NCI-H128 (cell line): ENCODE results near the gene RTP5.

Source experiments
- DNase-seq: peaks from one replicate; lab custom pipeline; 2025; ENCODE audit not compliant: unreplicated experiment; lab: John Stamatoyannopoulos, UW

RTP5 gene

DNA sequence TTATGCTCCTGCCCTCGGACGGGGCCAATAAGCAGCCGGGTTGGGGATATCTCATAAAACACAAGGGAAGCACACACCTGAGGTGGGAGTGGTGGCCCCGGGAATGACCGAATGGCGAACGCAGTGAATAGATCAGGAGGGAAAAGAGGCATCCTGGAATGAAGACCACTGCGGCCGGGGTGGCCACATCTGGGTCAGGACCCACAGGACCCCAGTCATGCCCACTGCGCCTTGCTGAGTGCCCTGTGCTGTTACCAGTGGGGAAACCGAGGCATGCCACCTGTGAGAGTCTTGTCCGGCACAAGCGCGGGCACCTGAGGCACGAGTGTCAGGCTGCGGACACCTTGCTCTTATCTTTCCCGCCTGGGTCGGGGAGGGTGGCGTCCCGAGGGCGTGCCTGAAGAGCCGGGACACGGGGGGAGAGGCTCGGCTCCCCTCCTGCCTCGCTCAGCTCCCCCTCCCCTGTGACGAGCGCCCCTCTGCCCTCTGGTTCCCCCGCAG lies 12.4 kb upstream of the RTP5 start:
- no peak for DNase-seq

DNA sequence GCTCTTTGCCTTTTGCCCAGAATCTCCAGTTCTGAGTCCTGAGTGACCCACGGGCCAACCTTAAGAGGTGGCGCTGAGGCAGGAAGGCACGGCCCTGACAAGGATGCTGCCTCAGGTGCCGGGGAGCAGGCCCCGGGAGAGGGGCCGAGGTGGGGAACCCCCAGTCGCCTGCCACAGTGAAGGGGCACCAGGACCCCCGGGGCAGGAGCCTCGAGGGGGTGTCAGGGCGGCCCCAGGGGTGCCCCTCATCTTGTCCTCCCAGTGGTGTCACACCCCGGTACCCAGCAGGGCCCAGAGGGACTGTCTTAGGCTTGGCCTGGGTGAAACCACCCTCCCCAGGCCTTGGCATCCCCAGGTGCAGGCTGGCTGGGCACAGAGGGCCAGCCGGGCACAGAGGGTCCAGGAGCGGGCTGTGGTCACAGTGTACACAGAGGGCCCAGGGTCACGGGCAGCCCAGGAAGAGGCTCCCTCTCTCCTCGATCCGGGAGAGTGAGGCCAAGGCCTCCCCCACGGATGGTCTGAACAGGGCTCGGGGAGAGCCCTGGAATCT lies 11.9 kb upstream of the RTP5 start:
- no peak for DNase-seq

DNA sequence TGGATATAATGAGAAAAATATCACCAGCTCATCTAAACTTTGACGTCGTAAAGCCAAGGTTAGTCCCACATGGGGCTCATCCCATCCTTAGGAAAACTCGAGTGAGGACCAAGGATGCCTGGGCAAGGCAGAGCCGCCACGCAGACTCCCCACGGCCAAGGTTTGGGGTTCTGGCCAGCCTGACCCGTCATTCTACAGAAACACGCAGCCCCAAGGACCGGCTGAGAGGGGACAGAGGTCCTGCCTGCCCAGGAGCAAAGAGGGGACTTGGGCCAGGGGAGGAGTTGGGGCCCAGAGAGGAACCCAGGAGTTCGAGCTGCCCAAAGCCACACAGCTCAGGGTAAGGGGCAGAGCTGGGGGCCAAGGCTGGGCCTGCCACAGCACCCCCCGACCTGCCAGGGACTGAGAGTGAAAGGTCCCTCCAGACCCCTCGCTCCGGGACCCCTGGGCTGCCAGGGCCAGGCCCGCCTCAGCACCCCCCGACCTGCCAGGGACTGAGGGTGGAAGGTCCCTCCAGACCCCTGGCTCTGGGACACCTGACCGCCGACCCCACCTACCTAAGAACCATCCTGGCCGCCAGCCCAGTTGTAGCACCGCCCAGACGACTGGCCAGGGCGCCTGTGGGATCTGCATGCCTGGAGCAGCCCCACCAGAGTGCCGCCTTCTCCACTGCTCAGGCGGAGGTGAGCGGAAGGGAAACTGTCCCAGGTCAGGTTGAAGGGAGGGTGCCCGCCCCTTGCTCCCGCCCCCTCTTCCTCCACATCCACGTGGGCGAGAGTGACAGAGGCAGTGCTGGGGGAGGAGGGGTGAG lies 11.1 kb upstream of the RTP5 start, which contains the start of gene PDCD1:
Gene PDCD1, minus strand, starts transcription at position 689 of the 811 bp plus-strand sequence. Its CDS starts 56 bp downstream, at position 633.
- no peak for DNase-seq

DNA sequence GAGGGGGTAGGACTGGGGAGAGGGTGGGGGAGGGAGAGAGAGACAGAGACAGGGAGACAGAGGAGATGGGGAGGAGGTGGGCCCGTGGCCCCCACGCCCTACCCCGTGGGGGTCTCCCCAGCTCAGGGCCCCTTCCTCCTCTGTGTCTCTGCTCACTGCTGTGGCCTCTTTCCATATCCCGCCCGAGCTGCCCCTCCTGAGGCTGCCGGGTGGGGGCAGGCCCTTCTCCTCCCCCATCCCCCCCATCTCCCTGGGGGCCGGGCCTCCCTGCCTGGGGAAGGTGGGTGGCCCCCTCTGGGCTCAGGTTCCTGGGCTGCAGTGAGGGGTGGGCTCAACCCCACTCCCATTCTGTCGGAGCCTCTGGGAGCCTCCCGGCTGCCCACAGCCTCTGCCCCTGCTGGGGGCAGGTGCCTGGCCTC lies 10.5 kb upstream of the RTP5 start:
- no peak for DNase-seq

DNA sequence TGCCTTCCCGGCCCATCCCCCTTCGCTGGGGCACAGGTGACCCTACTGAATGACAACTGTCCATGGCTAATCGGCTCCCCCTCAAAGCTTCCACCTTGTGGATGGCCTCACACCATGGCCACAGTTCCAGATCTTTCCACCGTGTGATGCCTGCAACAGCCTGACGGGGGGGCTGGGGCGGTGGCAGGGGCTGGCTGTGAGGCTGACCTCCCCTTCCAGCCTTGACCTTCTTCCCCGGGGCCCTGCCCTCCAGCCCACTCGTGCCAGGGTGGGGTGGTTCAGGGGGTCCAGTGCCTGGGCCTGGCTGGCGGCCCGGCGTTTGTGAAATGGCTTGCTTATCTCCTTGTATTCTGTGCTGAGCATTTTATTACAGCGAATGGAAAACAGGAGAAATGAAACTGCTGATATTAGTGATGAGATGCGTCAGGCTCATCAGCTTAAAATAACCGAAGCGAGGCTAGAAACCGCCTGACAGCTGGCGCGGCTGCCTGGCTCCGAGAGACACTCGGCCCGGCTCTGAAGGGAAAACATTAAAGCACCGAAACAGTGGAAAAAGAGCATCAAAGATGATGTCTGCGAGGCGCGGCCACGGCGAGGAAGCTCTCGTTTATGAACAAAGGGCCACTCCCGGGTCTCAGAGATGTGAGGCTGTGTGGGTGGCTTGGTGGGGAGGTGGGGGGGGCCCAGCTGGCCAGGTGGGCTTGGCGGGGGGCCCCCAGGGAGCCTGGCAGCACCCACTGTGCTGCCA lies 9.9 kb upstream of the RTP5 start:
- DNase-seq = no peak

DNA sequence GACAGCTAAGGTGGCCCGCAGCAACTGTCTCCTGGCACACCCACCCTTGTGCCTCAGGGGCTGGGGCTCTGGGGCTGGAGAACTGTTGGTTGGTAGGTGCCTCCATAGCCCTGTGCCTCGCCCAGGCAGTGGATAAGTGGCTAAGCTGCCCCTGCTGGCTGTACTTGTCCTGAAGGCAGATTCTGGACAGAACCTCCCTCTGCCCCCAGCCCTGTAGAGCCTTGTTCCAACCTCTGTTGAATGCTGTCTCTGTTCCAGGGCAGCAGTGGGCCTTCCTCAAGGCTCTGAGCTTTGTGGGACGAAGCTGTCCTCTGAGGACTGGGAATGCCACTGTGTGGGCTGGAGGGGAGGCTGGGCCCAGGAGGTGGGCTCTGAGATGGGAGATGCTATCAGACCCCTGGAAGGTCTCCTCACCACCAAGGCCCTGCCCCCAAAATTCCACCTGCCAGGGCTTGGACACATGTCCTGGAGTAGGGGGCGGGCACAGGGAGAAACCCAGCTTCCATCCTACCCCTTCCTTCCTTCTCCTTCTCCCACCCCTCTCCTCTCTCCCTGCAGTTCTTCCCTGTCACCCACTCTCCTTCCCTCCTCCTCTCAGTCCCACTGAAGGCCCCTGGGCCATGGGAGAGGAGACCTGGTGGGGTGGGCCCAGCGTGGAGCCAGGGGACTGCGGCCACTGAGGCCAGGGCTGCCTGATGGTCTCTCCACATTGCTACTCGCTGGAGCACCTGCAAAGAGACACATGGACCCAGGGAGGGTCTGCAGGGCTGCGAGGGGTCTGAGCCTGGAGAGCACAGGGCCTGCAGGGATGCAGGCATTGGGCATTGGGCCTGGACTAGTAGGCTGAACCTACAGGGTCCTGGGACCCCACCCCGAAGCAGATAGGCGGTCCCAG lies 9.1 kb upstream of the RTP5 start:
- DNase-seq = no peak

DNA sequence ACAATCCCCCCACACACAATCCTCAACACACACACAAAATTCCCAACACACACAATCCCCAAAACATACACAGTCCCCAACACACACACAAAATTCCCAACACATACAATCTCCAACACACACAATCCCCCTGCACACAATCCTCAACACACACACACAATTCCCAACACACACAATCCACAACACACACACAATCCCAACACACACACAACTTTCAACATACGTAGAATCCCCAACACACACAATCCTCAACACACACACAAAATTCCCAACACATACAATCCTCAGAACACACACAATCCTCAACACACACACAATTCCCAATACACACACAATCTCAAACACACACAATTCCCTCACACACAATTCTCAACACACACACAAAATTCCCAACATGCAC lies 8.3 kb upstream of the RTP5 start:
- no peak for DNase-seq

DNA sequence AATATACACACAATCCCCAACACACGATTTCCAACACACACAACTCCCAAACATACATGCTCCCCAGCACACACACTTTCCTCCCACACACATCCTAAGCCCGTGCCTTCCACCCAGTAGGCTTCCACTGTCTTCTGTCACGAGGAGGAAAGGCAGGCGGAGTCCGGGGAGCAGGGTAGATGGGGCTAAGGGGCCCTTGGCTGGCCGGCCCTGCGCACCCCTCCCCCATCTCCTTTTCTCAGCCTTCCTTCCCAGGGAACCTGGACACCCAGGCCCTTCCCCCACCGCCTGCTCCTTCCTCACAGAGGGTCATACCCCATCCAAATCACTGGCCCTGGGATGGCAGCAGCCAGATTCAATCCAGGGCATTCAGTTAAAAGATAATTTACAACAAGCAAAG lies 7.4 kb upstream of the RTP5 start:
- DNase-seq = no peak

DNA sequence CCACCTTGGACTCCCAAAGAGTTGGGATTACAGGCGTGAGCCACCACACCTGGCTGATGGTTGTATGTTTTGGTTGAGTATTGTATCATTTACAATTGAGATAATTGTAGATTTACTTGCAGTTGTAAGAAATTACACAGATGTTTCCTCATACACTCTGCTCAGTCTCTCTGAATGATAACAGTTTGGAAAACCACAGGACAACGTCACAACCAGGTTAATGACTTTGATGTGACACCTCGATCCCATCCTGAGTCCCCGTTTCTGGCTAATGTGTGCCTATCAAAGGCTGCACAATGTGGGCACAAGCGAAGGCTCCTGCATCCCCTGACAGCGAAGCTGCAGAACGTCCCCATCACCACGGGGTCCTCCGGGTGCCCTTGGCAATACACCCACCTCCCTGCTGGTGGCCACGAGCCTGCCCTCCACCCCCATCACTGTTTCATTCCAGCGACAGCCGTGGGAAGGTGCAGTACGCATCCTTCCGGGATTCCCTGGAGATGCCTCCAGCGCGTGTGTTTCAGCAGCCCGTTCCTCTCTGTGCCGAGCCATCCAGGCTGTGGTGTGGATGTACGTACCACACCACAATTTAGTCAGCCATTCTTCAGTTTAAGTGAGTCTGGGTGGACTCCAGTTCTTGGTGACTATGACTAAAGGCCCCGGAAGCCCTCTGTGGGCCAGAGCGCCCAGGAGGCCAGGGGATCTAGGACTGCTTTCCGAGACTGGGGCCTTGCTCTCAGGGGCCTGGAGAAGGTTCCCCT lies 6.6 kb upstream of the RTP5 start:
- DNase-seq = no peak

DNA sequence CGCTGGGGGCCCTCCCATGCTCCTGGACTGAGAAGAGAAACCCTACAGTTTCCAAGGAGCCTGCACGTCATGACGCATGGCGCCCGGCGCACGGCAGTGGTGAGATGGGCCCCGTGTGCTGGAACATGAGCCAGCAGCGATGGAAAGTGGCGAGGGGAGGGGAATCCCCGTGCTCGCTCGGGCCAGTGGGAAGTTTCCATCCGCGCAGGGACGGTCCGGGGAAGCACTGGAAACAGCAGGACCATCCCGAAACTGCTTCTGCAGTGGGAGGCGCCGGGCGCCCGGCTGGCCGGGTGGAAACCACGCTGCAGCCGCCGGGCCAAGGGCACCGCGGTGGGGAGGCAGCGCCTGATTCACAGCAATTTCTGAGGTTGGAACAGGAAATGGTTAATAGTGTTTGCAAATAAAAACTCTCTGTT lies 6.0 kb upstream of the RTP5 start:
- DNase-seq = no peak

DNA sequence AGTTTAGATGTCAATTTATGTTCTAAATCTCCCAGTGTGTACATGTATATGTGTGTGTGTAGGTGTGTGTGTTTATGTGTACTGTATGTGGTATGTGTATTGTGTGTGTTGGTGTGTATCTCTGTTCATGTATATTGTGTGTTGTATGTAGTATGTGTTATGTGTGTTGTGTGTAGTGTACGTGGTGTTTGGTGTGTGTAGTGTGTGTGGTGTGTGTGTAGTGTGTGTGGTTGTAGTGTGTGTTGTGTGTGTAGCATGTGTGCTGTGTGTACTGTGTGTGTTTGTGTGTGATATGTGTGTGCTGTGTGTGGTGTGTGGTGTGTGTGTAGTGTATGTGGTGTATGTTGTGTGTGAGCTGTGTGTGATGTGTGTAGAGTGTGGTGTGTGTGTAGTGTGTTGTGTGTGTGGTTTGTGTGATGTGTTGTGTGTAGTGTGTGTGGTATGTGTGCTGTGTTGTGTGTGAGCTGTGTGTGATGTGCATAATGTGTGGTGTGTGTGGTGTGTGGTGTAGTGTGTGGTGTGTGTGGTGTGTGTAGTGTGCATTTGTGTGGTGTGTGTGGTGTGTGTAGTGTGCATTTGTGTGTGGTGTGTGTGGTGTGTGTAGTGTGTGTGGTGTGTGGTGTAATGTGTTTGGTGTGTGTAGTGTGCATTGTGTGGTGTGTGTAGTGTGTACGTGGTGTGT lies 5.2 kb upstream of the RTP5 start:
- DNase-seq = no peak

DNA sequence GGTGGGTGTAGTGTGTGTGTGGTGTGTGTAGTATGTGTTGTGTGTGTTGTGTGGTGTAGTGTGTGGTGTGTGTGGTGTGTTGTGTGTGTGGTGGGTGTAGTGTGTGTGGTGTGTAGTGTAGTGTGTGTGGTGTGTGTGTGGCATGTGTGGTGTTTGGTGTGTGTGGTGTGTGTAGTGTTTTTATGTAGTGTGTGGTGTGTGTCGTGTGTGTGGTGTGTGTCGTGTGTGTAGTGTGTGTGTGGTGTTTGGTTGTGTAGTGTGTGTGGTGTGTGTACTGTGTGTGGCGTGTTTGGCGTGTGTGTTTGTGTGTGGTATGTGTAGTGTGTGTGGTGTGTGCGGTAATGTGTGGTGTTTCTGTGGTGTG lies 4.7 kb upstream of the RTP5 start:
- no peak for DNase-seq

DNA sequence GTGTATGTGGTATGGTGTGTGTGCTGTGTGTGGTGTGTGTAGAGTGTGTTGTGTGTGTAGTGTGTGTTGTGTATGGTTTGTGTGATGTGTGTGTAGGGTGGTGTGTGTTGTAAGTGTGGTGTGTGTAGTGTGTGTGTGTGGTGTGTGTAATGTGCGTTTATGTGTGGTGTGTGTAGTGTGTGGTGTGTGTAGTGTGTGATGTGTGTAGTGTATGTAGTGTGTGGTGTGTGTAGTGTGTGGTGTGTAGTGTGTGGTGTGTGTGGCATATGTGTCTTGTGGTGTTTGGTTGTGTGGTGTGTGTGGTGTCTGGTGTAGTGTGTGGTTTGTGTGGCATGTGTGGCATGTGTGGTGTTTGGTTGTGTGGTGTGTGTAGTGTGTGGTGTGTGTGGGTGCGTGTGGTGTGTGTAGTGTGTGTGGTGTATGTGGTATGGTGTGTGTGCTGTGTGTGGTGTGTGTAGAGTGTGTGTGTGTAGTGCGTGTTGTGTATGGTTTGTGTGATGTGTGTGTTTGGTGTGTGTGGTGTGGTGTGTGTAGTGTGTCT lies 4.0 kb upstream of the RTP5 start:
- DNase-seq = no peak

DNA sequence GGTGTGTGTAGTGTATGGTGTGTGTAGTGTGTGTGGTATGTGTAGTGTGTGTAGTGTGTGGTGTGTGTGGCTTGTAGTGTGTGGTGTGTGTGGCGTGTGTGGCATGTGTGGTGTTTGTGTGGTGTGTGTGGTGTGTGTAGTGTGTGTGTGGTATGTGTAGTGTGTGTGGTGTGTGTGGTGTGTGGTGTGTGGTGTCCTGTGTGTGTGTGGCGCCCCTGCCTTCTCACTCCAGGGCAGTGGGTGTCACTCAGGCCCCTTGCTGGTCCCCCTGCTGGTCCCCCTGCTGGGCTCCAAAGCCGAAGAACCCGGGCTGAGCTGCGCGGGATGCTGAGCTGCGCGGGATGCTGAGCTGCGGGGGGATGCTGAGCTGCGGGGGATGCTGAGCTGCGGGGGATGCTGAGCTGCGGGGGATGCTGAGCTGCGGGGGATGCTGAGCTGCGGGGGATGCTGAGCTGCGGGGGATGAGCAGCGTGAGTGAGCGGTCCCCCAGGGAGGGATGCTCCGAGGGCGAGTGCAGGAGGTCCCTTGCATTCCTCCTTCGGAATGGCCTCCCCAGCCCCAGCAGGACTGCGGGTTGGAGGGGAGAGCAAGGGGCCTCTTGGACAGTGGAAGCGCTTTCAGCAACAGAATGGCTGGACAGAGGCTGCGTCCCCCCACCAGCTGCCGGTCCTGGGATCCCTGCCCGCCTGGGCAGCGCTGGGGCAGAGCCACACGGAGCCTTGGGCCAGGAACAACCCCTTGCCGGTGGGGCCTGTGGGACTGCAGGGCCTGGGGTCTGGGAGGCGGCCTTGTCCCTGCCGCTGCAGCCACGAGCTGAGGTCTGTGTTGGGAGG lies 3.4 kb upstream of the RTP5 start:
- DNase-seq = no peak

DNA sequence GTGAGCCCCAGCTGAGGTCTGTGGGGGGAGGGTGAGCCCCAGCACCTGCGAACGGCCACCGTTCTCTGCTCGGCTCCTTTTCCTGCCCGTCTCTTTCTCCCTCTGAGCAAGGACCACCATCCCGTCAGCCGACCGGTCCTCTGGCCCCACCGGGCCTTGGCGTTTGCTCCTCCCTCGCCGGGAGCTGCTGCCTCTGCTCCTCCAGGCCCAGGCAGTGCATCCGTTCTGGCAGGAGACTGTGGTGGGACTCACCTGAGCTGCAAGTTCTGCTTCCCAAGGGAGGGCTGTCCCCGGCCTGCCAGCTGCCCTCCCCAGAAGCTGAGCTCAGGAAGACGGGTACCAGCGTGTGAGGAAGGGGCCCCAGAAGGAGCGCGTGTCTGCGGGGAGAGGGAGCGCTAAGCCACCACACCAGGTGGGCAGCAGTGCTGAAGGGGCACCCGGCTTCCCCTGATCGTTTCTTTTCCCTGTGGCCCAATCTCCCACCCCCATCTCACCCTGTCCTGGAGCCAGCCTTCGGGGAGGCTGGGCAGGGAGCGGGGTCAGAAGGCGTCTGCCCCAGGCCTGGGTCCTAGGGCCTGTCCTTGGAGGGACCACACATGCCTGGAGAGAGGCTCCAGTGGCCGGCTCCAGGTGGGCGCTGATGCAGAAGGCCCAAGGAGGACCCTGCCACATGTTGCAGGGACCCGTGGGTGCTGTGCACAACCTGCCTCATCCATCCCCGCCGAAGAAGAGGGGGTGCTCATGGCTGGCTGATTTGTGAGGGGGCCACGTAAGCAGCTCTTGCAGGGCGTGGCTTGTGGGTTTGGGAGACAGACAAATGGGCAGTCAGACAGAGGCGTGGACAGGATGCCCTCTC lies 2.5 kb upstream of the RTP5 start:
- DNase-seq = no peak

DNA sequence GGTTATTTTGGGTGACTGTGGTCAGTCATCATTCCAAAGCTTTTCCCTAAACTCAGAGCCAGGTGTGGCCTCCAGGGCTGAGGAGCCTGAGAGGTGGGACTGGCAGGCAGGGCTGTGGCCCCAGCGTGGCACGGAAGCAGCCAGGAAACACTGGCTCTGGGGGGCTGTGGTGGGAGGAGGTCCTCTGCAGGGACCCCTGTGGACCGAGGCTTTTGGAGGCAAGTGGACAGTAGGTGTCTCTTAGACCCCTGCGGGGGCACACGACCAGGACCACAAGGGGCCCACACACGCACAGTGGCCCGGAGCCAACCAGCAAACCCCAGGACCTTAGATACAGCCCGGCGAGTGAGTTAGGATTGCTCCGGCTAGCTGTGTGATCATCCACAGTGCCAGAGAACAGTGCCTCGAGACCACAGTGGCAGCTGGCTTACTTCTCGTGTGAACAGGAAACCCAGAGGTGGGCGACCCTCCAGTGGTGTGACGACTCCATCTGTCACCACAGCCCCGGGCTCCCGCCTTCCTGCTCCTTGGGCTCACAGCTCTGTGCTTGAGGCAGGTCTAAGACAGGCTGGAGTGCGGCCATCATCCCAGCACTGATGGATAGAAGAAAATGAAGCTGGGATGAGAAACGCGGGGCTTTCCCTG lies 1.6 kb upstream of the RTP5 start:
- DNase-seq = no peak

DNA sequence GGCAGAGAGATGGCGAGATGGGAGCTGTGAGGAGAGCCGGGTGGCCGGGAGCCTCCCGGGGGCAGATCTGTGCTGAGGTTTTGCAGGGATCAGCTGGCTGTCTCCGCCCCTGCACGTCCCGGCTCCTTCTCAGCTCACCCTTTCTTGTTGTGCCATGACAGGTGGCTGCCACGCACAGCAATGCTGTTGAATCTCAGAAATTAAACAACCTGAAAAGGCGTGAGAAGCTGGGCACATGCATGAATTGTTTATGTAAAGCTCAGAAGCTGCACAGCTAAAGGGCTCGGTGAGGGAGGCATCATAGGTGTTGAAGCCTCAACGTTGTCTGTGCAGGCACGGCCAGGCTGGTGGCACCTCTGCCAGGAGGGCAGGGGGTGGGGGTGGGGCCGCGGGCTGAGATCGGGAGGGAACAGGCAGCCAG lies 858 bp upstream of the RTP5 start:
- no peak for DNase-seq
